ENCODE measurements around the gene RBP2. TPM values are rescaled to one million over a fixed set of nuclear protein-coding genes. Genes with fewer than 3 reads are reported as not detected.

The RBP2 gene
- total and polyA plus RNA-seq, 7 donors = 0.87 to 57.1 (median 6.0) TPM; not detected in 4

- no peaks in the 10 kb centered on the region for H3K27me3 ChIP-seq
- intact Hi-C loops (cut with DNase I) = no loop called here
- no peak for DNase-seq
- H3K4me1 ChIP-seq = no peaks in the 10 kb centered on the region
- no peaks in the 10 kb centered on the region for H3K36me3 ChIP-seq
- no peak overlapping the region for H3K4me3 ChIP-seq
- H3K27ac ChIP-seq = no peak overlapping the region
- TF ChIP-seq POLR2A (IDR thresholded peaks at IDR 0.05) (no peak), EP300 (IDR thresholded peaks at IDR 0.05) (no peak), POLR2AphosphoS5 (IDR thresholded peaks at IDR 0.05) (no peak), CTCF (IDR thresholded peaks at IDR 0.05) (no peak)
- no peaks in the 10 kb centered on the region for H3K9me3 ChIP-seq
- 20 to 49% methylated on average over 3 of the region's 3 CpGs for WGBS, 2 donors
These were observed 1.7 kb upstream of the RBP2 start for GRCh38 chr3:139477710-139478640.

- Histone ChIP-seq H3K27ac (no peak overlapping the region), H3K4me1 (peaks cover 0 to 5% (median 2%) of the 10 kb centered on the region in 4 donors), H3K36me3 (no peaks in the 10 kb centered on the region), H3K9me3 (no peaks in the 10 kb centered on the region), H3K27me3 (no peaks in the 10 kb centered on the region), H3K4me3 (no peak overlapping the region)
- WGBS, 2 donors = 90 to 93% methylated on average over 2 of the region's 2 CpGs
- DNase-seq = no peak
- TF ChIP-seq POLR2A (IDR thresholded peaks at IDR 0.05) (no peak), EP300 (IDR thresholded peaks at IDR 0.05) (no peak), POLR2AphosphoS5 (IDR thresholded peaks at IDR 0.05) (no peak), CTCF (IDR thresholded peaks at IDR 0.05) (no peak)
- intact Hi-C loops (cut with DNase I) = no loop called here
These were observed 3.1 kb downstream of the RBP2 start for GRCh38 chr3:139473155-139473771.

- H3K4me1 ChIP-seq = peaks cover 0 to 5% (median 2%) of the 10 kb centered on the region in 4 donors
- TF ChIP-seq POLR2A (IDR thresholded peaks at IDR 0.05) (no peak), POLR2AphosphoS5 (IDR thresholded peaks at IDR 0.05) (no peak), CTCF (IDR thresholded peaks at IDR 0.05) (no peak), EP300 (IDR thresholded peaks at IDR 0.05) (no peak)
- no peaks in the 10 kb centered on the region for H3K36me3 ChIP-seq
- H3K4me3 ChIP-seq = no peak overlapping the region
- 87 to 94% methylated on average over 3 of the region's 3 CpGs for WGBS, 2 donors
- no peaks in the 10 kb centered on the region for H3K27me3 ChIP-seq
- H3K27ac ChIP-seq = no peak overlapping the region
- no peaks in the 10 kb centered on the region for H3K9me3 ChIP-seq
- intact Hi-C loops (cut with DNase I) = no loop called here
- DNase-seq = no peak
These were observed 3.8 kb downstream of the RBP2 start for GRCh38 chr3:139472380-139473010.

- Histone ChIP-seq H3K9me3 (no peaks in the 10 kb centered on the region), H3K4me1 (peaks cover 0 to 5% (median 2%) of the 10 kb centered on the region in 4 donors), H3K27ac (no peak overlapping the region), H3K36me3 (no peaks in the 10 kb centered on the region), H3K4me3 (no peak overlapping the region), H3K27me3 (no peaks in the 10 kb centered on the region)
- intact Hi-C loops (cut with DNase I) = no loop called here
- TF ChIP-seq POLR2AphosphoS5 (IDR thresholded peaks at IDR 0.05) (no peak), EP300 (IDR thresholded peaks at IDR 0.05) (no peak), CTCF (IDR thresholded peaks at IDR 0.05) (no peak), POLR2A (IDR thresholded peaks at IDR 0.05) (no peak)
- DNase-seq = no peak
- WGBS, 2 donors = 91 to 93% methylated on average over 2 of the region's 2 CpGs
These were observed 6.1 kb downstream of the RBP2 start for GRCh38 chr3:139470199-139470598.

Data from sigmoid colon (tissue), 7 donors.